ENCODE measurements around the gene RPTOR. TPM values are rescaled to one million over a fixed set of nuclear protein-coding genes. Genes with fewer than 3 reads are reported as not detected.
A peak's percentile ranks its signal among the peaks of the same experiment; 100 is the strongest.
"Not testable (repeated sequence)": the region's sequence is repeated elsewhere in the genome, so short reads cannot be mapped to it uniquely, and the experiment has no call there.

Gene RPTOR
- total and polyA plus RNA-seq, 3 experiments from 2014 or later, result 7.9 to 69.4 (median 63.9) TPM

DNA sequence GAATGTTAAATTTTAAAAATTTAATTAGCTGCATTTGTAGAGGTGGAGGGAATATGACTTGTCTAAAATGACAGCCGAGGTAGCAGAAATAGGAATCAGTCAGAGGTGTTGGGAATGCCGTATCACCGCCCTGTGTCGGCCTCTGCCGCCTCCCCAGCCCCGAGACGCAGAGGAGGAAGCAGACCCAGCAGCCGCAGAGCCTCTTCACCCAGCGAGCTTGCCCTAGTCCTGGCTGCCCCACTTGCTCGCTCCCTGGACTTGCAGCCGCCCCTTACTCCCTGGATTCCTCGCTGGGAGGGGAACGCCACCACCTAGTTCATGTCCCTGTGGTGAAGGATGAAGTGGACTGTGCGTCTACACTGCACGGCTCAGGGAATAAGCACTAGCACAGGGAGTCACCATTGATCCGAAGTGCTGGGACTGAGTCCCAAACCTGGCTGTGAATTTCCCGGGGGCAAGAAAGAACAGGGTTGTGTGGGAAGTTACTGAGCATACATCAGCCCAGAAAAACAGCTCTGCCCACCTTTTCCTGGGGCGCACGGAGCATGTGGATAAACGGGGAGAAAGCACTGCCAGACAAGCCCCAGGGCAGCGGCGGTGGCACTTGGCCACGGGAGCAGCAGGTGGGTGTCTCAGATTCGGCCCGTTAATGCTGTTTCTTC lies 76.8 kb downstream of the RPTOR start:
- Histone ChIP-seq H3K36me3 (ENCODE audit: insufficient read depth, low read length) (no peaks in the 10 kb centered on the region), H3K9me3 (ENCODE audit: low read length) (no peaks in the 10 kb centered on the region), H3K27ac (ENCODE audit: low read depth, low read length) (no peak overlapping the region), H3K27me3 (ENCODE audit: insufficient read depth, low read length, poor library complexity, severe bottlenecking) (no peaks in the 10 kb centered on the region), H3K4me3 (ENCODE audit: low read length) (no peak overlapping the region), H3K4me1 (ENCODE audit: insufficient read depth, low read length) (peaks cover 18% of the 10 kb centered on the region)
- no peaks in the 10 kb centered on the region for H3K9me3 Mint-ChIP-seq
- ChIA-PET POLR2A (no interaction called here), CTCF (no interaction called here)
- peaks cover 25 to 43% (median 26%) of the 10 kb centered on the region in 3 donors for H3K4me1 Mint-ChIP-seq
- H3K27me3 Mint-ChIP-seq, result no peaks in the 10 kb centered on the region
- DNase-seq, result no peak
- peak overlapping the region in 3 of 7 donors; percentile 1 to 65 (median 61) for H3K4me3 Mint-ChIP-seq
- H3K36me3 Mint-ChIP-seq, result peaks cover 2 to 11% (median 3%) of the 10 kb centered on the region in 3 donors
- peak overlapping the region in 2 of 8 donors; percentile 61 to 72 for H3K27ac Mint-ChIP-seq

DNA sequence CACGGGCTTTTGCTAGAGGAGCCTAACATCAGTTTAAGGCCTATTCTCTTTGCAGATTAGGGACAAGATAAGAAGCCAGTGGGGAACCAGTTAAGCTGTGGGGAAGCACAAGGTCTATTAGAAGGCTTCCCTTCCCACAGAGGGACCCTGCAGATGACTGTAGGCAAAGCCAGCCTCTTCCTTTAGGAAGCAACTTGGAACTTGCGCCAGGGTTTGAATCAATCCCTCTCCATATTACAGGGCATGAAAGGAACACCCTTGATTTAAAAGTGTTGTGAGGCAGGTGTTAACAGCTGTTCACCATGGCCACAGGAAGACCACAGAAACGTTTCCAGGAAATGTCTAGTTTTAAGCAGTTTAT lies 77.3 kb downstream of the RPTOR start:
- peaks cover 5 to 14% (median 7%) of the 10 kb centered on the region in 3 donors for H3K36me3 Mint-ChIP-seq
- peaks cover 25 to 43% (median 26%) of the 10 kb centered on the region in 3 donors for H3K4me1 Mint-ChIP-seq
- Histone ChIP-seq H3K4me1 (ENCODE audit: insufficient read depth, low read length) (peaks cover 18% of the 10 kb centered on the region), H3K27me3 (ENCODE audit: insufficient read depth, low read length, poor library complexity, severe bottlenecking) (no peaks in the 10 kb centered on the region), H3K27ac (ENCODE audit: low read depth, low read length) (no peak overlapping the region), H3K4me3 (ENCODE audit: low read length) (no peak overlapping the region), H3K9me3 (ENCODE audit: low read length) (no peaks in the 10 kb centered on the region), H3K36me3 (ENCODE audit: insufficient read depth, low read length) (no peaks in the 10 kb centered on the region)
- H3K27me3 Mint-ChIP-seq, result no peaks in the 10 kb centered on the region
- H3K9me3 Mint-ChIP-seq, result no peaks in the 10 kb centered on the region
- peak in 1 of 5 donors; percentile 10 for DNase-seq
- CTCF ChIA-PET, result no interaction called here
- H3K4me3 Mint-ChIP-seq, result peak overlapping the region in 3 of 7 donors; percentile 1 to 65 (median 61)
- peak overlapping the region in 3 of 8 donors; percentile 2 to 72 (median 61) for H3K27ac Mint-ChIP-seq
- POLR2A ChIA-PET, result no interaction called here

DNA sequence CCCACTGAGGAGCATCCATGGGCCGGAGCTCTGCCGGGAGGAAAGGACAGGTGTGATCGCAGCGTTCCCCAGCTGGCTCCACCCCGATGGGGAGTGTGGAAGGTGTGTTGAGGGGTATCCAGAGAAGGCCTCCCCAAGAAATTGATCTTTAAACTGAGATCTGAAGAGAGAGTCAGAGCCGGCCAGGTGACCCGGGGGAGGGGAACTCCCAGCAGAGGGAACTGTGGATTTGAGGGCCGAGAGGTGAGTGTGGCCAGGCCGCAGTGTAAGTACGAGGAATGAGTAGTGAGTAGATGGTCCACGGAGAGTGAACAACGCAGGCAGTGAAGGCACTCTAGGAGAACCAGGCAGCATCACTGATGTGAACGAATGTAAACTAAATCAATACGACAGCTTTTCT lies 80.2 kb downstream of the RPTOR start:
- H3K27me3 Mint-ChIP-seq, result no peaks in the 10 kb centered on the region
- H3K27ac Mint-ChIP-seq, result no peak overlapping the region
- ChIA-PET CTCF (no interaction called here), POLR2A (no interaction called here)
- Histone ChIP-seq H3K36me3 (ENCODE audit: insufficient read depth, low read length) (no peaks in the 10 kb centered on the region), H3K4me3 (ENCODE audit: low read length) (no peak overlapping the region), H3K4me1 (ENCODE audit: insufficient read depth, low read length) (peaks cover 18% of the 10 kb centered on the region), H3K27ac (ENCODE audit: low read depth, low read length) (no peak overlapping the region), H3K9me3 (ENCODE audit: low read length) (no peaks in the 10 kb centered on the region), H3K27me3 (ENCODE audit: insufficient read depth, low read length, poor library complexity, severe bottlenecking) (no peaks in the 10 kb centered on the region)
- H3K4me1 Mint-ChIP-seq, result peaks cover 21 to 26% (median 22%) of the 10 kb centered on the region in 3 donors
- no peak for DNase-seq
- peaks cover 7 to 22% (median 7%) of the 10 kb centered on the region in 3 donors for H3K36me3 Mint-ChIP-seq
- no peaks in the 10 kb centered on the region for H3K9me3 Mint-ChIP-seq
- H3K4me3 Mint-ChIP-seq, result no peak overlapping the region

DNA sequence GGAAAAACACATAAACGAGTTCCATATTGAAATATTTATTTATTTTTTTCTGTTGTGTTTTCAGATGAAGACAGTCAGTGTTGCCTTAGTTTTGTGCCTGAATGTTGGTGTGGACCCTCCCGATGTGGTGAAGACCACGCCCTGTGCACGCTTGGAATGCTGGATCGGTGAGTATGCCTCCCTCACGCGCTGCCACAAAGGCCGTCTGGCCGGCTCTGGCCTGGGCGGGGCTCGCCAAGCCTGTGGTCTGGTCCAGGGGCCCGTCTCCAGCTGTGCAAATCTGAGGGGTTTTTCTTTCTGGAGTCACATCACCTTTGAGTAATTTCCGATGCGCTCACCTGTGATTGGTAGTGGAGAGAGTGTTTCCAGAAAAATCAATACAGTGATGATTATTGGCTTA lies 81.0 kb downstream of the RPTOR start:
- peaks cover 7 to 22% (median 7%) of the 10 kb centered on the region in 3 donors for H3K36me3 Mint-ChIP-seq
- ChIA-PET POLR2A (no interaction called here), CTCF (no interaction called here)
- H3K9me3 ChIP-seq (ENCODE audit: low read length), result no peaks in the 10 kb centered on the region
- H3K4me1 Mint-ChIP-seq, result peaks cover 19 to 21% (median 21%) of the 10 kb centered on the region in 3 donors
- H3K4me1 ChIP-seq (ENCODE audit: insufficient read depth, low read length), result peaks cover 18% of the 10 kb centered on the region
- no peak overlapping the region for H3K27ac ChIP-seq (ENCODE audit: low read depth, low read length)
- no peak for DNase-seq
- no peaks in the 10 kb centered on the region for H3K36me3 ChIP-seq (ENCODE audit: insufficient read depth, low read length)
- H3K4me3 Mint-ChIP-seq, result no peak overlapping the region
- H3K9me3 Mint-ChIP-seq, result no peaks in the 10 kb centered on the region
- H3K27ac Mint-ChIP-seq, result no peak overlapping the region
- no peaks in the 10 kb centered on the region for H3K27me3 Mint-ChIP-seq
- H3K27me3 ChIP-seq (ENCODE audit: insufficient read depth, low read length, poor library complexity, severe bottlenecking), result no peaks in the 10 kb centered on the region
- H3K4me3 ChIP-seq (ENCODE audit: low read length), result no peak overlapping the region

DNA sequence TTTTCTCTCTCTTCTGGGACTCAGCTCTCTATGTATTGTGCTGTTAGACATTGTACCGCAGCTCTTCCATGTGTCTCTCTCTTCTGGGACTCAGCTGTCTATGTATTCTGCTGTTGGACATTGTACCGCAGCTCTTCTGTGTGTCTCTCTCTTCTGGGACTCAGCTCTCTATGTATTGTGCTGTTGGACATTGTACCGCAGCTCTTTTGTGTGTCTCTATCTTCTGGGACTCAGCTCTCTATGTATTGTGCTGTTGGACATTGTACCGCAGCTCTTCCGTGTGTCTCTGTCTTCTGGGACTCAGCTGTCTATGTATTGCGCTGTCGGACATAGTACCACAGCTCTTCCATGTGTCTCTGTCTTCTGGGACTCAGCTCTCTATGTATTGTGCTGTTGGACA lies 84.2 kb downstream of the RPTOR start:
- H3K27ac Mint-ChIP-seq; H3K36me3 ChIP-seq (ENCODE audit: insufficient read depth, low read length); H3K4me1 ChIP-seq (ENCODE audit: insufficient read depth, low read length); H3K27ac ChIP-seq (ENCODE audit: low read depth, low read length); H3K27me3 ChIP-seq (ENCODE audit: insufficient read depth, low read length, poor library complexity, severe bottlenecking); H3K9me3 Mint-ChIP-seq; H3K4me3 ChIP-seq (ENCODE audit: low read length); H3K27me3 Mint-ChIP-seq; CTCF ChIA-PET; DNase-seq; H3K4me3 Mint-ChIP-seq; H3K9me3 ChIP-seq (ENCODE audit: low read length): not testable (repeated sequence)
- Mint-ChIP-seq H3K4me1 (peaks cover 2 to 14% (median 12%) of the 10 kb centered on the region in 3 donors), H3K36me3 (peaks cover 7 to 26% (median 7%) of the 10 kb centered on the region in 3 donors)
- POLR2A ChIA-PET, result interaction anchor here (0.6 kb wide), 1 partner anchor 31 kb away, joined by 5 read pairs; no protein-coding TSS in a partner anchor

DNA sequence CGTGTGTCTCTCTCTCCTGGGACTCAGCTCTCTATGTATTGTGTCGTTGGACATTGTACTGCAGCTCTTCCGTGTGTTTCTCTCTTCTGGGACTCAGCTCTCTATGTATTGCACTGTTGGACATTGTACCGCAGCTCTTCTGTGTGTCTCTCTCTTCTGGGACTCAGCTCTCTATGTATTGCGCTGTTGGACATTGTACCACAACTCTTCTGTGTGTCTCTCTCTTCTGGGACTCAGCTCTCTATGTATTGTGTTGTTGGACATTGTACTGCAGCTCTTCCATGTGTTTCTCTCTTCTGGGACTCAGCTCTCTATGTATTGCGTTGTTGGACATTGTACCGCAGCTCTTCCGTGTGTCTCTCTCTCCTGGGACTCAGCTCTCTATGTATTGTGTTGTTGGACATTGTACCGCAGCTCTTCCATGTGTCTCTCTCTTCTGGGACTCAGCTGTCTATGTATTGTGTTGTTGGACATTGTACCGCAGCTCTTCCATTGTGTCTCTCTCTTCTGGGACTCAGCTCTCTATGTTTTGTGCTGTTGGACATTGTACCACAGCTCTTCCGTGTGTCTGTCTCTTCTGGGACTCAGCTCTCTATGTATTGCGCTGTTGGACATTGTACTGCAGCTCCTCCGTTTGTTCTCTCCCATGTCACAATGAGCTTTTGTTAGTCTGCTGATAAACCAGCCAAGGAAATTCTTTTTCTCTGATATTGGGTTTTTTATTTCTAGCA lies 84.8 kb downstream of the RPTOR start:
- no peak overlapping the region for H3K4me3 Mint-ChIP-seq
- H3K27ac ChIP-seq (ENCODE audit: low read depth, low read length), result no peak overlapping the region
- H3K36me3 Mint-ChIP-seq, result peaks cover 7 to 26% (median 7%) of the 10 kb centered on the region in 3 donors
- H3K27ac Mint-ChIP-seq, result no peak overlapping the region
- no peak for DNase-seq
- H3K27me3 ChIP-seq (ENCODE audit: insufficient read depth, low read length, poor library complexity, severe bottlenecking), result no peaks in the 10 kb centered on the region
- no peak overlapping the region for H3K4me3 ChIP-seq (ENCODE audit: low read length)
- no peaks in the 10 kb centered on the region for H3K27me3 Mint-ChIP-seq
- no peaks in the 10 kb centered on the region for H3K9me3 ChIP-seq (ENCODE audit: low read length)
- H3K9me3 Mint-ChIP-seq, result no peaks in the 10 kb centered on the region
- no peaks in the 10 kb centered on the region for H3K36me3 ChIP-seq (ENCODE audit: insufficient read depth, low read length)
- H3K4me1 Mint-ChIP-seq, result peaks cover 2 to 14% (median 12%) of the 10 kb centered on the region in 3 donors
- H3K4me1 ChIP-seq (ENCODE audit: insufficient read depth, low read length), result no peaks in the 10 kb centered on the region
- ChIA-PET CTCF (no interaction called here), POLR2A (no interaction called here)

DNA sequence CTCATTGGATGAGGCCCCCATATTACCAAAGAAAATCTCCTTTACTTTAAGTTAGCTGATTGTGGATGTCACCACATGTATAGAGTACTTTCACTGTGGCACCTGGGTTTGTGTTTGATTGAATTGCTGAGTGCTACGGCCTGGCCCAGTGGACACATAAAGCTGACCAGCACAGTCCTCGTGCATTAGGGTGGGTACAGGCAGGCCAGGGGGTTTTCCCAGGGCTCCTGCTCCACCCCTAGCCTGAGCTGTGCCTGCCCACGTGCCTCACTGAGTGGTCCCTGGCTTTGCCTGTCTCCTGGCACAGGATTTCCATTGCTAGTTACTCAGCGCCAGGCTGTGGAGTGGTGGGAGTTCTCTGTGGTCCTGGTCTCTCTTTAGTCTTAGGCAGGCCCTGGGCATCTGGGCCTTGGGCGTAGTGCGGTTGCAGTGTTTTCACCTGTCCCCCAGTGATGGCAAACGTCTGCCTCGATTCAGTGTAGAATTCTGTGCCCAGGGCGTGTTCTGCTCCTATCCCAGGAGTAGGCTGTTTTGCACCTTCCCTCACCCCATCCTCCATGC lies 86.0 kb downstream of the RPTOR start:
- H3K27me3 ChIP-seq (ENCODE audit: insufficient read depth, low read length, poor library complexity, severe bottlenecking), result no peaks in the 10 kb centered on the region
- ChIA-PET POLR2A (no interaction called here), CTCF (no interaction called here)
- no peaks in the 10 kb centered on the region for H3K9me3 ChIP-seq (ENCODE audit: low read length)
- H3K27ac Mint-ChIP-seq, result peak overlapping the region in 3 of 8 donors; percentile 10 to 67 (median 26)
- no peaks in the 10 kb centered on the region for H3K4me1 ChIP-seq (ENCODE audit: insufficient read depth, low read length)
- DNase-seq, result no peak
- no peaks in the 10 kb centered on the region for H3K36me3 ChIP-seq (ENCODE audit: insufficient read depth, low read length)
- H3K4me1 Mint-ChIP-seq, result peaks cover 7 to 15% (median 14%) of the 10 kb centered on the region in 3 donors
- peaks cover 0 to under 1% of the 10 kb centered on the region in 2 donors for H3K27me3 Mint-ChIP-seq
- no peak overlapping the region for H3K4me3 ChIP-seq (ENCODE audit: low read length)
- no peak overlapping the region for H3K27ac ChIP-seq (ENCODE audit: low read depth, low read length)
- H3K4me3 Mint-ChIP-seq, result no peak overlapping the region
- H3K36me3 Mint-ChIP-seq, result peaks cover 6 to 20% (median 7%) of the 10 kb centered on the region in 3 donors
- no peaks in the 10 kb centered on the region for H3K9me3 Mint-ChIP-seq

Measured in CD8-positive, alpha-beta memory T cell (primary cell).